Measurements from ENCODE around the gene STC2.

GRCh38 chr5:173323106-173323798, 5.0 kb downstream of the STC2 start:
- no peak for TF ChIP-seq CREB1 (IDR thresholded peaks at IDR 0.05)
- TF ChIP-seq JUND (IDR thresholded peaks at IDR 0.05; ENCODE audit: low read length), result no peak
